GM18909 (cell line): ENCODE data around the gene EML4.

Experiments used
- ATAC-seq: cut with Tn5 transposase; IDR thresholded peaks from one replicate; pipeline ENCODE4 v1.9.1; 2021; ENCODE audit warnings: mild to moderate bottlenecking; ENCODE audit not compliant: unreplicated experiment, poor library complexity

The EML4 gene

GRCh38 chr2:42217914-42218313 lies 48.8 kb downstream of the EML4 start:
- ATAC-seq = no peak

GRCh38 chr2:42218712-42219111 lies 49.6 kb downstream of the EML4 start:
- no peak for ATAC-seq

- ATAC-seq = no peak
Observed at GRCh38 chr2:42219160-42219559, 50.0 kb downstream of the EML4 start.

- no peak for ATAC-seq
Observed at GRCh38 chr2:42220566-42220965, 51.4 kb downstream of the EML4 start.

- no peak for ATAC-seq
Observed at GRCh38 chr2:42223067-42223854, 54.1 kb downstream of the EML4 start.

- ATAC-seq = no peak
Observed at GRCh38 chr2:42223855-42224268, 54.7 kb downstream of the EML4 start.

- ATAC-seq = no peak
Observed at GRCh38 chr2:42224422-42225067, 55.4 kb downstream of the EML4 start.

GRCh38 chr2:42225573-42225972 lies 56.4 kb downstream of the EML4 start:
- ATAC-seq = no peak

- ATAC-seq = no peak
Observed at GRCh38 chr2:42227491-42227890, 58.3 kb downstream of the EML4 start.

GRCh38 chr2:42228101-42228500 lies 58.9 kb downstream of the EML4 start:
- no peak for ATAC-seq

- no peak for ATAC-seq
Observed at GRCh38 chr2:42229949-42230348, 60.8 kb downstream of the EML4 start.

GRCh38 chr2:42230891-42231290 lies 61.7 kb downstream of the EML4 start:
- no peak for ATAC-seq

- no peak for ATAC-seq
Observed at GRCh38 chr2:42232024-42232423, 62.9 kb downstream of the EML4 start.

GRCh38 chr2:42233976-42234441 lies 64.9 kb downstream of the EML4 start:
- ATAC-seq = no peak

GRCh38 chr2:42236911-42237310 lies 67.8 kb downstream of the EML4 start:
- no peak for ATAC-seq

- ATAC-seq = peak; percentile 70
Observed at GRCh38 chr2:42238644-42239288, 69.6 kb downstream of the EML4 start.

GRCh38 chr2:42239289-42239661 lies 70.1 kb downstream of the EML4 start:
- ATAC-seq = no peak

GRCh38 chr2:42239811-42240210 lies 70.7 kb downstream of the EML4 start:
- no peak for ATAC-seq

GRCh38 chr2:42241517-42241916 lies 72.4 kb downstream of the EML4 start:
- ATAC-seq = no peak

GRCh38 chr2:42243297-42243696 lies 74.1 kb downstream of the EML4 start:
- ATAC-seq = no peak

GRCh38 chr2:42244520-42244919 lies 75.4 kb downstream of the EML4 start:
- no peak for ATAC-seq
